GM18507 (cell line): ENCODE results near the gene VIL1.

Experiments used
- DNase-seq: peaks from one replicate; pipeline ENCODE4 v3.0.0; 2011; ENCODE audit warnings: low read depth; ENCODE audit not compliant: insufficient read length; ENCODE audit errors: extremely low spot score
- FAIRE-seq: peaks from 2 replicates; lab custom pipeline; 2011; peaks lifted over from hg19 to GRCh38; lab: Jason Lieb, UNC

VIL1 gene

DNA sequence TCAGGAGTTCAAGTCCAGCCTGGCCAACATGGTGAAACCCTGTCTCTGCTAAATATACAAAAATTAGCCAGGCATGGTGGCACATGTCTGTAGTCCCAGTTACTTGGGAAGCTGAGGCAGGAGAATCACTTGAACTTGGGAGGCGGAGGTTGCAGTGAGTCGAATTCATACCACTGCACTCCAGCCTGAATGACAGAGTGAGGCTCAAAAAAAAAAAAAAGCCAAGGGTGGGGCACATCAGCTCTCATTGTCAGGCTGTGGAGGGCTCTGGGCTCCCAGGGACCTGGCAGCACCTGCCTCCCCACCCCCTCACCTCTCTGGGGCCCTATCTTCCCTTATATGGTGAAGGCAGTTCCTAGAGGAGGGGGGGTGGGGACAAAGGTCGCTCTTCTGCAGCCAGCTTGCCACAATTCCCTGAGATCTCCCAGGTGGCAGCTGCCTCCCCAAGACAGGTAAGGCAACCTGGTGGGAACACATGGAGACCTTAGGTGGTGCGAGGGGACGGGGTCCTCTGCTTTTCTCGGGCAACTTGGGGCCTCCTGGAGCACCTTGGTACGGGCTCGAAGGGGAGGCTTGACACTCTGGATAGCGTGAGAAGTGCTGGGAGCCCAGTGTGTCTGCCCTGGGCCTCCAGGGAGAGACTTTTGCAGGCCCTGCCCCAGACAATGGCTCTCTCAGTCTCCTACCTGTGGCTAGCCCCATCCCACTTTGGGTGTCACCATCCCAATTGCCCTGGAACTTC lies at the start of gene VIL1:
VIL1 (plus strand) TSS at position 407 of the 742 bp plus-strand sequence. CDS start 4,656 bp downstream, outside the sequence.
- FAIRE-seq, result no peak
- DNase-seq, result no peak

DNA sequence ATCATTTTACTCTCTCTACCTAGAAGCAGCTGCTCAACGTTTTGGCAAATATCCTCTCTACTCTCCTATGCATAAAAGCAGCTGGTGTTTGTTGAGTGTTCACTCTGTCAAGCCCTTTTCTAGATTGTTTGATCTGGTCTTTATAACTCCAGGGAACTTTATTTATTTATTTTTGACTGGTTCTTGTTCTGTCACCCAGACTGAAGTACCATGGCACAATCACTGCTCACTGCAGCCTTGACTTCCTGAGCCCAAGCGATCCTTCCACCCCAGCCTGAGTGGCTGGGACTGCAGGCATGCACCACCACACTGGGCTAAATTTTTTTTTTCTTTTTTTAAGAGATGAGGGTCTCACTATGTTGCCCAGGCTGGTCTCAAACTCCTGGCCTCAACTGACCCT lies 49.6 kb upstream of the VIL1 start:
- DNase-seq (no peak), FAIRE-seq (no peak)

GRCh38 chr2:218370410-218371063 lies 48.4 kb upstream of the VIL1 start:
- FAIRE-seq (no peak), DNase-seq (no peak)

GRCh38 chr2:218371983-218372350 lies 47.0 kb upstream of the VIL1 start:
- no peak for DNase-seq
- FAIRE-seq, result no peak

DNA sequence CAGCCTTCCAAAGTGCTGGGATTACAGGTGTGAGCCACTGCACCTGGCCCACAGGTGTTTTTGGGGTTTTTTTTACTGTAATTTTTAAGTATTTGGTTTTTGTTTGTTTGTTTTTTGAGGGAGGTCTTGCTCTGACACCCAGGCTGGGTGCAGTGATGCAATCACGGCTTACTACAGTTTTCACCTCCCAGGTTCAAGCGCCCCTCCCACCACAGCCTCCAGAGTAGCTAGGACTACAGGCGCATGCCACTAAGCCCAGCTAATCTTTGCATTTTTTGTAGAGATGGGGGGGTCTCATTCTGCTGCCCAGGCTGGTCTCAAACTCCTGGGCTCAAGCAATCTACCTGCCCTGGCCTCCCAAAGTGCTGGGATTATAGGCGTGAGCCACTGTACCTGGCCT lies 44.1 kb upstream of the VIL1 start:
- DNase-seq (no peak), FAIRE-seq (no peak)

GRCh38 chr2:218375212-218375611 lies 43.7 kb upstream of the VIL1 start:
- DNase-seq (no peak), FAIRE-seq (no peak)

DNA sequence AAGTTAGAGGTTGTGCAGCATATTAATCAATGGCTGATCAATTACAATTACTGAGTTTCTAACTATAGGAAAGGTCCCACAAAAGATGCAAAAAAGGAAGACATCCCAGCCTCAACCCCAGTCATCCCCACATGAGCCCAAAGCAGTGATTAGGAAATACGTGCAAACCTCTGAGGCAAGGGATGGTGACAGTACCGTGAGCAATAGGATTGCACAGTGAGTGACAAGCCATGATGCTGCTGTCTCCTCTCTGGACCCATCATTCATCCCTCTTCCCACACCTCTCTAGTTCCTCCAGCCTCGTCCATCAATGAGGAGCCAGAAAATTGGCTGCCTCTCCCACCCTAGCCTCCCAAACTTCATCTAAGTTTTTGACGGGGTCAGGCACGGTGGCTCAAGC lies 40.9 kb upstream of the VIL1 start:
- FAIRE-seq (no peak), DNase-seq (no peak)

DNA sequence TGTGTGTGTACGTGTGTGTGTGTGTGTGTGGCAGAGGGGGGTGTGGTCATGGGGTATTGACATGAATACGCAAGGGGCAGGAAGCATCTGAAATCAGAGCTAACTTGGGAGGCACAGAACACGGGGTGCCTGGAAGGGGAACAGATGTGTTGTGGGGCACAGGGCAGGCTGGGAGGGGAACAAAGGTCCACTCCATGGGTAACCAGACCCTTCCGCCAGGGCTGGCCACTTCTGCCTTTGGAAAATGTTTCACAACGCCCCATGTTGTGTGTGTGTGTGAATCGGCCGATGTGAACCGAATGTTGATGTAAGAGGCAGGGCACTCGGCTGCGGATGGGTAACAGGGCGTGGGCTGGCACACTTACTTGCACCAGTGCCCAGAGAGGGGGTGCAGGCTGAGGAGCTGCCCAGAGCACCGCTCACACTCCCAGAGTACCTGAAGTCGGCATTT lies 37.0 kb upstream of the VIL1 start, which contains the start of gene SLC11A1:
SLC11A1 (plus strand) TSS at position 358 of the 451 bp plus-strand sequence. CDS start 96 bp downstream, outside the sequence.
- no peak for FAIRE-seq
- no peak for DNase-seq

DNA sequence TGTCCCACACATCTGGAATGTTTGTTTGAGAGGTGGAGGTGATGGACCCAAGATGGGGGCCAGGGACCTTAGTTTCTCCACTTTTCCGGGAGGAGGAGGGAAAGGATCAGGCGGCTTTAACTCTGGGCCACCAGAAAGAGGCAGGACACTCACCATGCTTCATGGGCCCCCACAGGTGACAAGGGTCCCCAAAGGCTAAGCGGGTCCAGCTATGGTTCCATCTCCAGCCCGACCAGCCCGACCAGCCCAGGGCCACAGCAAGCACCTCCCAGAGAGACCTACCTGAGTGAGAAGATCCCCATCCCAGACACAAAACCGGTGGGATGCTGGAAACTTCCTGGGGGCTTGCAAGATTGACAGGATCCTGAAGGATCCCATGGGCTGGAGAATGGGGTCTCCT lies 36.1 kb upstream of the VIL1 start:
- DNase-seq (no peak), FAIRE-seq (no peak)

- no peak for FAIRE-seq
These were observed 34.9 kb upstream of the VIL1 start for GRCh38 chr2:218383892-218384519.

DNA sequence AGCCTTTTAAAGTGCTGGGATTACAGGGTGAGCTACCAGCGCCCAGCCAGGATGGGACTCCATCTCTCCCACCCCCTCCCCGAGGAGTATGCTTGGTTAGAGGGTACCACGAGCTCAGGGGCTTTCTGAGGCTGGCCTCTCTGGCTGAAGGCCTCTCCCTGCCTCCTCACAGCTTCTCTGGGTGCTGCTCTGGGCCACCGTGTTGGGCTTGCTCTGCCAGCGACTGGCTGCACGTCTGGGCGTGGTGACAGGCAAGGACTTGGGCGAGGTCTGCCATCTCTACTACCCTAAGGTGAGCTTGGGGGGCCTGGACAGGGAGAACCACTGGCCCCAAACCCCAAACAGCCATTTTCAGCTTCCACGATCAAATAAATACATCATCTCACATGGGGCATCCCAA lies 33.9 kb upstream of the VIL1 start:
- FAIRE-seq, result no peak

More at GRCh38 chr2:218383892-218384519, 34.9 kb upstream of the VIL1 start:
- DNase-seq, result no peak

DNA sequence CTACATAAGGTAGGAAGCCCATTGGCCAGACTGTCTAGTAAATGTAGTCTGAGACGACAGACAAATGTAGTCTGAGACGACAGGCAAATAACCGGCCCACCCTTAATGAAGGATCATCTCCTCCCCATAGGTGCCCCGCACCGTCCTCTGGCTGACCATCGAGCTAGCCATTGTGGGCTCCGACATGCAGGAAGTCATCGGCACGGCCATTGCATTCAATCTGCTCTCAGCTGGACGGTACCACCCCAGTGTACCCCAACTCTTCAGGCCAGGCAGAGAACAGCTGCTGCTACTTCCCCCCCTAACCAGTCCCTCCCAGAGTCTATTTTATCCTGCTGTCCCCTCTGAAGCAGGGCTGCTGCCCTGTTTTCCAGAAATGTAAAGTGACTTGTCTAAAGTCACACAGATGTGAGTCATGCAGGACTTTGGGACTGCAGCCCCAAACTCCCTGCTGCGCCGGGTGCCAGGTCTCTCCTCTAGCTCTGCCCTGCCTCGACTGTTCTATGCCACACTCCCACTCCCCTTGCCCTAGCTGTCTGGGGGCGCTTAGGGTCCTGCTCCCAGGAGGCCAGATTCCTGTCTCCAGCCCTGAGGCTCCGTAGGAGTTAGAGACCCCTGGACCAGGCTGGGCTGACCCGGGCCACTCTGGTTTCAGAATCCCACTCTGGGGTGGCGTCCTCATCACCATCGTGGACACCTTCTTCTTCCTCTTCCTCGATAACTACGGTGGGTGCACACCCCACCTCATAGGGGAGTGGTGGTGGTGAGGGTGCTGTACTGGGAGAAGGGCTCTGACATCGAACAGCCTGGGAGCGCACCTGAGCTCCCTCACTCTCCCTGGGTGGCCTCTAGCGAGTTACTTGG lies 32.2 kb upstream of the VIL1 start:
- FAIRE-seq (no peak), DNase-seq (no peak)

More for the DNA sequence above, 33.9 kb upstream of the VIL1 start:
- DNase-seq, result no peak

DNA sequence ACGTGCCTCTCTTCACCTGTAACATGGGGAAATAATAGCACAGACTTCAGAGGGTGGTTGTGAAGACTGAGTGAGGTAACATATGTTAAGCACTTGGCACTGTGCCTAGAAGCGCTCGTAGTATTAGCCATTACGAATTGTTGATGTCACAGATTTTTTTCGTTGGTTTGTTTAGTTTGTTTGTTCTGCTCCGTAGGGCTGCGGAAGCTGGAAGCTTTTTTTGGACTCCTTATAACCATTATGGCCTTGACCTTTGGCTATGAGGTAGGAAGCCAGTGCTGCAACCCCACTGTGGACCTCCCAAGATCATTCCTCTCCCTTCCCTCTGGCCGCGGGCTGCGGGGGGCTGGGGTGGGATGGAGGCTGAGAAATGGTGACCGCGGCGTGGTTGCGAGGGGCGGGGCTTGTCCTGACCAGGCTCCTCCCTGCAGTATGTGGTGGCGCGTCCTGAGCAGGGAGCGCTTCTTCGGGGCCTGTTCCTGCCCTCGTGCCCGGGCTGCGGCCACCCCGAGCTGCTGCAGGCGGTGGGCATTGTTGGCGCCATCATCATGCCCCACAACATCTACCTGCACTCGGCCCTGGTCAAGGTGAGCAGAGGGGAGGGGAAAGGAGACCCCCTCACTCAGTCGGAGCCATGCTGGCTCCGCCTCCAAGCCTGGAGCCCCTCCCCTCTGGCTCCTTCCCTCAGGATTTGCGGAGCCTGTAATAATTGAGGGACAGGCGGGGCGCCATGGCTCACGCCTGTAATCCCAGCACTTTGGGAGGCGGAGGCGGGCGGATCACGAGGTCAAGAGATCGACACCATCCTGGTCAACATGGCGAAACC lies 31.3 kb upstream of the VIL1 start:
- no peak for DNase-seq
- no peak for FAIRE-seq

DNA sequence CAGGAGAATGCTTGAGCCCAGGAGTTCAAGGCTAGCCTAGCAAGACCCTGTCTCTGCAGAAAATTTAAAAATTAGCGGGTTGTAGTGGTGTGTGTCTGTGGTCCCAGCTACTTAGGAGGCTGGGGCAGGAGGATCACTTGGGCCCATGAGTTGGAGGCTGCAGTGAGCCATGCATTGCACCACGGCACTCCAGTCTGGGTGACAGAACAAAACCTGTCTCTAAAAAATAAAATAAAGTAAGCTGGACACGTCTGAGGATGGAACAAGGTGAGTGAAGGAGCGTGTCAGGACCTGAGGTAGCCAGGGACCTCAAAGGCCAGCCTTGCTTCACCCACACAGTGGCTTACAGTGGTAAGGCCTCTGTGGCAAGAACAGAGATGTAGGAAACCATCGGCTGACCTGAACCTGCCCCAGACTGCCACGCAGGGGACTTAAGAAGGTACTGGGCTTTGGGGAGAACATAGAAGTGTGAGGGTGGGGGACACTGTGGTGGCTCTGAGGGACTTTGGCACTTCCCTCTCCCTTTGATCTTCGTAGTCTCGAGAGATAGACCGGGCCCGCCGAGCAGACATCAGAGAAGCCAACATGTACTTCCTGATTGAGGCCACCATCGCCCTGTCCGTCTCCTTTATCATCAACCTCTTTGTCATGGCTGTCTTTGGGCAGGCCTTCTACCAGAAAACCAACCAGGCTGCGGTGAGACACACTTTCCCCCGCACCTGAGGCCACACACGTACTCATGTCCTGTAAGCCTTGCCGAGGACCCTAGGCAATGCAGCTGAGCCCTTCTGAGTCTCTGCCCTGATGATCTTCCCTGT lies 29.4 kb upstream of the VIL1 start:
- FAIRE-seq (no peak), DNase-seq (no peak)

DNA sequence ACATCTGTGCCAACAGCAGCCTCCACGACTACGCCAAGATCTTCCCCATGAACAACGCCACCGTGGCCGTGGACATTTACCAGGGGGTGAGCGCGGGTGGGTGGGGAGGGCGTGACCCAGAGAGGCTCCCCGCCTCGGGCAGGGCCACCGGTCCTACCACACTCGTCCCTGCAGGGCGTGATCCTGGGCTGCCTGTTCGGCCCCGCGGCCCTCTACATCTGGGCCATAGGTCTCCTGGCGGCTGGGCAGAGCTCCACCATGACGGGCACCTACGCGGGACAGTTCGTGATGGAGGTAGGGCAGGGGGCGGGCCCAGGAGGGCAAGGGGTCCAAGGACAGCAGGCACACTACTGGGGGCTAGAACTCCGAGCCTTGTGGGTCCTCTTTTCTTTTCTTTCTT lies 27.7 kb upstream of the VIL1 start:
- no peak for FAIRE-seq
- no peak for DNase-seq

GRCh38 chr2:218392459-218392858 lies 26.5 kb upstream of the VIL1 start:
- DNase-seq, result no peak
- FAIRE-seq, result no peak

GRCh38 chr2:218392891-218393462 lies 25.9 kb upstream of the VIL1 start:
- no peak for FAIRE-seq
- no peak for DNase-seq
